T-helper 1 cell (primary cell): ENCODE data around the gene TLL2.
A peak's percentile ranks its signal among the peaks of the same experiment; 100 is the strongest.
"Not testable (repeated sequence)": the region's sequence is repeated elsewhere in the genome, so short reads cannot be mapped to it uniquely, and the experiment has no call there.

Experiments used
- DNase-seq, 5 donors: peaks; one replicate each; pipeline ENCODE4 v3.0.0-alpha.2; 2012 to 2020
- total RNA-seq, 4 donors: gene quantifications; one replicate each; lab custom pipeline; 2026; lab: John Stamatoyannopoulos, UW

TLL2 gene
- 0 to 0.54 (median 0.14) reads per million in 4 donors for total RNA-seq

GRCh38 chr10:96513698-96514561, at the start of gene TLL2:
Gene TLL2 (minus strand): TSS chr10:96513926. CDS start chr10:96513685, 241 bp downstream.
- peak in 4 of 5 donors; percentile 23 to 78 (median 30) for DNase-seq

- no peak for DNase-seq
Observed at GRCh38 chr10:96560966-96561887, 47.5 kb upstream of the TLL2 start.

GRCh38 chr10:96560489-96560888, 46.8 kb upstream of the TLL2 start:
- DNase-seq = no peak

DNA sequence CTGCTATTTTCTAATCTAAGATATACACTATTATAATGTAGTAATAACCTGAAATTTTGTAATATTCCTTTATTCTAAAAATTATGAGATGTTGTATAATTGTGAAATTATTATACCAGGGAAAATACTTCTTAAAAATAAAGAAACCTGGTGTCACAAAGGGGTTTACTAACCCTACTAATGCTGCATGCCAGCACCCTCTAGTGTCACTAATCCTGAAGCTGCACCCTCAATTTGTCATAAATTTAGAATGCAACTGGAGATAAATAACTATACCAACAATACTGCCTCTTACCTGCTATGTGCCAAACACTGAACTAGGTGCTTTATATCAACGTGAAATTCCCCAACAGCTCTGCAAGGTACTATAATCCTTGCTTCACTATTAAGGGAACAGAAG, 42.3 kb upstream of the TLL2 start:
- DNase-seq = no peak

GRCh38 chr10:96555330-96555729, 41.6 kb upstream of the TLL2 start:
- DNase-seq = no peak

GRCh38 chr10:96548589-96548988, 34.9 kb upstream of the TLL2 start:
- no peak for DNase-seq

DNA sequence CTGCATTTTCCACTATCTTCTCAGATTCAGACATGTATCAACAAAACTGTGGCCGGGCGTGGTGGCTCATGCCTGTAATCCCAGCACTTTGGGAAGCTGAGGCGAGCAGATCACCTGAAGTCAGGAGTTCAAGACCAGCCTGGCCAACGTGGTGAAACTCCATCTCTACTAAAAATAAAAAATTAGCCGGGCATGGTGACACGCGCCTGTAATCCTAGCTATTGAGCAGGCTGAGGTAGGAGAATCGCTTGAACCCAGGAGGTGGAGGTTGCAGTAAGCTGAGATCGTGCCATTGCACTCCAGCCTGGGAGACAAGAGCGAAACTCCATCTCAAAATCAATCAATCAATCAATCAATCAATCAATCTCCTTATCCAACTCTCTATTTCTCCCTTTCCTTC, 31.8 kb upstream of the TLL2 start:
- not testable (repeated sequence) for DNase-seq

GRCh38 chr10:96541921-96542320, 28.2 kb upstream of the TLL2 start:
- DNase-seq = no peak

DNA sequence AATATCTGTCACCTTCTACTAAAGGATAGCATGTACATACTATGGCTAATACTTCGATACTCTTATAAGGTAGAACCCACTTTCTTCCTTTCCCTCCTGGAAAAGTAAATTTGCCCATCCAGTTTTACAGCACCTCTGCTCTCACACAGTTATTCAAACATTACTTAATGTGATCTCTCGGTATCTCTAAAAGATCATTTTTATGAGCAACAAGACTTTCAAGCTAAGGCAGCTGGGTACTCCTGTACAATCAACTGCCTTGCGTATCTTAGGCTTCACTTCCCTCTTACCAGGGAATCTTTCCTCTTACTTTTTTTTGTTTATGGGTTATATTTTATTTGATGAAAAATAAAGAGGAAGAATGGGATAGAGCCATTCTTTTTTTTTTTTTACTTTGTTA, 26.5 kb upstream of the TLL2 start:
- DNase-seq = no peak

- DNase-seq = no peak
Observed at GRCh38 chr10:96538683-96539082, 25.0 kb upstream of the TLL2 start.

- no peak for DNase-seq
Observed at GRCh38 chr10:96536129-96536528, 22.4 kb upstream of the TLL2 start.

- DNase-seq = no peak
Observed at GRCh38 chr10:96532523-96532922, 18.8 kb upstream of the TLL2 start.

- DNase-seq = no peak
Observed at GRCh38 chr10:96529634-96530279, 16.0 kb upstream of the TLL2 start.

DNA sequence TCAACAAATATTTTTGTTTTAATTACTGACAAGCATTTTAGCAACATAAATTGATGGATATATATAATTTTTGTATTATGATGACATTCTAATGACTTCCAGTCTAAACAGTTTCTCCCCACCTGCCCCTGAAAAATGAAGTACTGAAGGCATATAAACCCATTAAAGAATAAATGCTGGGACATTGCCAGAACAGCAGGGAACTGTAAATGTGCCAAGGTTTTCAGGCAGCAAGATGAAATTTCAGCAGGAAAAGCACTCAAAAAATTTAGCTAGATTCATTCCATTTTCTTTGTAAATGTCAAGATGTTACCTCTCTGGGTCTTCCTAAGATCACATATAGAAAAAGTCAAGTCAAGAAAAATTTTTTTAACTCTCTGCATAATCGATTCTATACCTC, 11.0 kb upstream of the TLL2 start:
- no peak for DNase-seq

DNA sequence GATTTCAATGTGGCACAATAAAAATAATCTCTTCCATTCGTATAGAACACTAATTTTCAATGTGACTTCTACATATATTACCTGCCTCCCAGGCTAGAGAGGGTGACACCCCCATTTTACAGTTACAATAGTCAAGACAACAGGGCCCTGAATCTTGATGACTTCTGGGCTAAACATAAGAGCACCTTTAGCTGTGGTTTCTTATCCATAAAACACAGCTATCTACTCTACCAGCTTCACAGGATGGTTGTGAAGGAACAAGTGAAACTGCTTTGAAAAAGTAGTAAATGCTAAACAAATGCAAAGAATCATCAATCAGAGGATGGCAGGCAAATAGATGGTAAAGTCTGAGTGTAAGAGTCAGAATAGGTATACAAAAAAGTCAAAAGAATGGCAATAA, 3.6 kb upstream of the TLL2 start:
- no peak for DNase-seq

GRCh38 chr10:96516337-96516736, 2.6 kb upstream of the TLL2 start:
- DNase-seq = no peak

DNA sequence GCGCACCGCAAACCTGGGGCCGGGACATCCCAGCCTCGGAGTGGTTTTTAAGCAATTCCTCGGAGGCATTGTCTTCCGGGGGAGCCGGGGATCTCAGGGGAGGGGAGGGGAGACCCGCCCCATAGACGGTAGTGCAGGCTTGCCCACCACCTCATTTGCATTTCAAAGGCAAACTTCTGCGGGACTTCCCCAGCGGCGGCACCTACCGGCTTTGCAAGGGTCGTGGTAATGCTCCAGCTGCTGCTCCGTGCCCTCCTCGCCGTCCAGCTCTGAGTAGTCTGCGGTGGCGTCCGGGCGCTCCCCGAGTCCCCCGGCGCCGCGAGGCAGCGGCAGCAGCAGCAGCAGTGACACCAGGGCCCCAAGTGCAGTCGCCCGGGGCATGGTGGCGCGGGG, 425 bp downstream of the TLL2 start:
- peak in 3 of 5 donors; percentile 15 to 27 (median 20) for DNase-seq

DNA sequence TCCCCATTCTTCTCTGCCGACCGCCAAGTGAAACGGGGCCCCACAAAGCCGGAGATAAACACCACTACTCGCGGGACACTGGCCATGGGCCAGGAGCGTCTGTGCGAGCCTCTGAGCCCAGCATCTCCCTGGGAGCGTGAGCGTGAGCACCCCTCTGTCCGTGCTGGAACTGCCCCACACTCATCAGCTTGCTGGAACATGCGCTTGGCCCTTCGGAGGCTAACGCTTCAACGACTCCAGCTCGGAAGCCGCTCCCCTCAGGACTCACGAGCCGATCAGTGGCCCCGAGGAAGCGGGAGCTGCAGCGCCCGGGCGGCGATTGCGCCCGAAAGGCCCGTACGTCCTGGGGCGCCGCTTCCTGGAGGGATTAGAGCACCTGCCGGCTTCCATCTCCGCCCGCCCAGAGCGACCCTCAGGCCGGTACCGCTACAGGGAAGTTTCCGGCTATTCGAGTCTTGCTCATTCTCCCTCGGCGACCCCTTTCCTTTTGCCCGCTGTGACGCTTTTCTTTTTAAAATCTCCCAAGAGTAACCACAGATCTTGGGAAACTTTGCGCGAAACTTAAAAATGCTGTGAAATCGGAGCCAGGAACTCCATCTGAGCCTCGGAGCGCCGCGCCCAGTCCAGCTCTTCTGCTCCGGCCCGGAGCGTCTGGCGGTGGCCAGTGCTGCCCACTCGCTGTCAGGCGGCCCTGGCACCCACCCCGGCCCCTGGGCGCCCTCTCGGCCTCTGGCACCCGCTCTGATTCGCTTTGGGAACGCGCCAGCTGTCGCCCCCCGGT, 1.0 kb downstream of the TLL2 start:
- peak in 1 of 5 donors; percentile 4 for DNase-seq

GRCh38 chr10:96511044-96511945, 2.4 kb downstream of the TLL2 start:
- no peak for DNase-seq

DNA sequence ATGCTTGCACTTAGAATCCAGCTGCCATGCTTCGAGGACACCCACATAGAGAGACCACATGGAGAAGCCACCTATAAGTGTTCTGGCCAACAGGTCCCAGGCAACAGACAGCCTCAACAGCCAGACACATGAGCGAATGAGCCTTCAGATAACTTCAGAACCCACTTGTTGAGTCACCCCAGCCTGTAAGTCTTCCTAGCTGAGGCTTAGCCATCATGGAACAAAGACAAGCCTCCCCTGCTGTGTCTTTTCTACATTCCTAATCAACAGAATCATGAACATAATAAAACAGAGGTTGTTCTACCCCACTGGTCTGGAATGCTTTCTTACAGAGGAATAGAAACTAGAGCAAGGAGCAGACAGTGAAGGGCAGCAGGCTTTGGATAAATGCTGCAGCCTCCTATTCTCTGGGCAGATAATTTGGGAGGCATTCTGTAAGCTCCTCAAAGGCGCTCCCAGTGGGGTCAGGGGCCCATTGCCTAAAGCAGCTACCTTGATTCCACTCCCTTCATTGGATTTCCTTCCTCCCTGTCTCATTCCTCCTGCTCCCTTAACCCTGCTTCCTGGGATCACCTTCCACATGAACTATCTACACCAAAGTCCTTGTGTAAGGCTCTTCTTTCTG, 4.6 kb downstream of the TLL2 start:
- no peak for DNase-seq

GRCh38 chr10:96507044-96507443, 6.7 kb downstream of the TLL2 start:
- DNase-seq = no peak
